CD14-positive monocyte (primary cell): ENCODE measurements around the gene TBPL2. TPM values are rescaled to one million over a fixed set of nuclear protein-coding genes. Genes with fewer than 3 reads are reported as not detected.

Source experiments
- DNase-seq, 3 donors: peaks; one replicate each; pipeline ENCODE4 v3.0.0-alpha.2; 2011 to 2022
- H2AFZ ChIP-seq: 2 replicates; pipeline ENCODE4 v1.6.0; 2012; ENCODE audit warnings: mild to moderate bottlenecking, low read depth, low read length, inconsistent platforms; ENCODE audit not compliant: insufficient read depth, poor library complexity, severe bottlenecking
- H3K27ac ChIP-seq, 2 donors: 1 replicate in 1 of 2; 2 replicates in 1 of 2; pipeline ENCODE4 v1.5.1; 2012 to 2013; ENCODE audit warnings: low read length in 2 of 2, control low read depth in 1 of 2, inconsistent platforms in 1 of 2, low read depth in 1 of 2, mild to moderate bottlenecking in 1 of 2
- H3K27me3 ChIP-seq, 2 donors: one replicate each; pipeline versions ENCODE4 v1.6.0 to v1.6.1; 2011 to 2013; ENCODE audit warnings: low read length in 2 of 2; ENCODE audit not compliant: control insufficient read depth in 2 of 2, insufficient read depth in 2 of 2
- H3K36me3 ChIP-seq, 2 donors: replicated peaks in 1 of 2; 1 replicate in 1 of 2; 2 replicates in 1 of 2; pipeline versions ENCODE4 v1.5.1 to v1.6.1; 2012 to 2013; ENCODE audit warnings: low read length in 2 of 2, control low read depth in 1 of 2, inconsistent platforms in 1 of 2, mild to moderate bottlenecking in 1 of 2; ENCODE audit not compliant: insufficient read depth in 2 of 2, control insufficient read depth in 1 of 2
- H3K4me1 ChIP-seq, 2 donors: 1 replicate in 1 of 2; 2 replicates in 1 of 2; pipeline versions ENCODE4 v1.5.1 to v1.6.1; 2012 to 2013; ENCODE audit warnings: low read length in 2 of 2, control low read depth in 1 of 2, inconsistent platforms in 1 of 2, mild to moderate bottlenecking in 1 of 2, moderate library complexity in 1 of 2; ENCODE audit not compliant: insufficient read depth in 2 of 2, control insufficient read depth in 1 of 2
- H3K4me2 ChIP-seq: replicated peaks from 2 replicates; pipeline ENCODE3; 2012; ENCODE audit warnings: low read length, moderate library complexity, mild to moderate bottlenecking; ENCODE audit not compliant: poor library complexity, severe bottlenecking; ENCODE audit errors: extremely low read depth
- H3K4me3 ChIP-seq, 3 experiments: fragments of 200-600 bp in 1 of 3; sonication (generic) in 1 of 3; replicated peaks in 1 of 3; 1 replicate in 2 of 3; 2 replicates in 1 of 3; pipeline ENCODE4 v1.5.1; 2011 to 2013; ENCODE audit warnings: low read length in 3 of 3, mild to moderate bottlenecking in 3 of 3, control low read depth in 2 of 3, low read depth in 2 of 3, inconsistent platforms in 1 of 3, moderate library complexity in 1 of 3
- H3K79me2 ChIP-seq: 2 replicates; pipeline ENCODE4 v1.6.0; 2012; ENCODE audit warnings: mild to moderate bottlenecking, control low read depth, inconsistent platforms, low read length, moderate library complexity; ENCODE audit not compliant: insufficient read depth
- H3K9ac ChIP-seq: 2 replicates; pipeline ENCODE4 v1.6.0; 2017; ENCODE audit warnings: low read length, mild to moderate bottlenecking; ENCODE audit not compliant: insufficient read depth, poor library complexity, severe bottlenecking
- H3K9me3 ChIP-seq, 2 donors: replicated peaks in 1 of 2; 1 replicate in 1 of 2; 2 replicates in 1 of 2; pipeline versions ENCODE4 v1.5.1 to v1.6.1; 2012 to 2013; ENCODE audit warnings: low read length in 2 of 2, control low read depth in 1 of 2; ENCODE audit not compliant: control insufficient read depth in 1 of 2, insufficient read depth in 1 of 2
- H4K20me1 ChIP-seq: 2 replicates; pipeline ENCODE4 v1.6.0; 2012; ENCODE audit warnings: mild to moderate bottlenecking, low read length, control low read depth, moderate library complexity; ENCODE audit not compliant: insufficient read depth
- H3K27ac Mint-ChIP-seq, 7 donors: one replicate each; pipeline ENCODE4 v1.8.0; 2020; ENCODE audit warnings: mild to moderate bottlenecking in 7 of 7, mixed read lengths in 7 of 7, moderate library complexity in 6 of 7, inconsistent platforms in 2 of 7
- H3K27me3 Mint-ChIP-seq, 3 donors: one replicate each; pipeline ENCODE4 v1.8.0; 2021 to 2022; ENCODE audit warnings: low read depth in 3 of 3, mild to moderate bottlenecking in 3 of 3, mixed read lengths in 3 of 3, moderate library complexity in 3 of 3, inconsistent platforms in 1 of 3
- H3K36me3 Mint-ChIP-seq, 2 donors: one replicate each; pipeline ENCODE4 v1.8.0; 2020; ENCODE audit warnings: mixed read lengths in 2 of 2, inconsistent platforms in 1 of 2, mild to moderate bottlenecking in 1 of 2
- H3K4me1 Mint-ChIP-seq: one replicate; pipeline ENCODE4 v1.8.0; 2020; ENCODE audit warnings: mild to moderate bottlenecking, mixed read lengths
- H3K4me3 Mint-ChIP-seq, 2 donors: one replicate each; pipeline ENCODE4 v1.8.0; 2020; ENCODE audit warnings: mild to moderate bottlenecking in 2 of 2, mixed read lengths in 2 of 2, moderate library complexity in 1 of 2
- H3K9me3 Mint-ChIP-seq, 7 donors: one replicate each; pipeline ENCODE4 v1.8.0; 2020 to 2022; ENCODE audit warnings: mixed read lengths in 7 of 7, mild to moderate bottlenecking in 6 of 7, moderate library complexity in 6 of 7, inconsistent platforms in 2 of 7
- WGBS: methylation state at CpG from one replicate; pipeline ENCODE4 v1.1.5; 2013; ENCODE audit warnings: missing lambda C conversion rate; ENCODE audit not compliant: insufficient coverage; 5-methylcytosine and 5-hydroxymethylcytosine counted together
- intact Hi-C, 2 donors: fragments of 100-400 bp; cut with micrococcal nuclease; formaldehyde crosslinking; loops; one replicate each; pipeline versions ENCODE4 v1.15.0 to v1.15.1; 2023
- polyA plus RNA-seq, 3 donors: library from polyadenylated mRNA; depleted of rRNA in 1 of 3; unstranded in 2 of 3; stranded (reverse) in 1 of 3; fragments of 300-500 nt in 2 of 3; fragments of >200 nt in 1 of 3; fragmentation: Illumina TruSeq in 2 of 3; gene quantifications; 1 replicate in 2 of 3; 2 replicates in 1 of 3; pipeline ENCODE4 v1.2.3, GENCODE V29; 2012 to 2021
- TF ChIP-seq, protein P1 (sequence below): fragments of 200-600 bp; IDR thresholded peaks from one replicate; pipeline ENCODE4 v1.8.0; 2022; ENCODE audit warnings: antibody characterized with exemption, mild to moderate bottlenecking

The TBPL2 gene
- polyA plus RNA-seq, 3 donors: not detected

DNA sequence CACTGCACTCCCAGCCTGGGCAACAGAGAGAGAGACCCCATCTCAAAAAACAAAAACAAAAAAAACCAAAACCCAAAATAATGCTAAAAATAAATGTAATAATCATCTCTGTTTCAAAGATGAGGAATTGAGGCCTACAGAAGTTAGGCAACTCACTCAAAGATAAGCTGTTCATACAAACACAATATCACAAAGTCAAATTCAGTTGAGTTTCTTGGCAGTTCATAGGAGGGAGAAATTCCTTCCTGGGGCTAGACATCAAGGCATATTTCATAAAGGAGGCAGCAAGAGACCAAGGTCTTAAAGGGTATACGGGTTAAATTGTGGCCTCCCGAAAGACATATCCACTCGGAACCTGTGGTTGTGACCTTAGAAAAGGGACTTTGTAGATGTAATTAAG is 8.7 kb upstream of the TBPL2 start:
- TF ChIP-seq, protein P1, sequence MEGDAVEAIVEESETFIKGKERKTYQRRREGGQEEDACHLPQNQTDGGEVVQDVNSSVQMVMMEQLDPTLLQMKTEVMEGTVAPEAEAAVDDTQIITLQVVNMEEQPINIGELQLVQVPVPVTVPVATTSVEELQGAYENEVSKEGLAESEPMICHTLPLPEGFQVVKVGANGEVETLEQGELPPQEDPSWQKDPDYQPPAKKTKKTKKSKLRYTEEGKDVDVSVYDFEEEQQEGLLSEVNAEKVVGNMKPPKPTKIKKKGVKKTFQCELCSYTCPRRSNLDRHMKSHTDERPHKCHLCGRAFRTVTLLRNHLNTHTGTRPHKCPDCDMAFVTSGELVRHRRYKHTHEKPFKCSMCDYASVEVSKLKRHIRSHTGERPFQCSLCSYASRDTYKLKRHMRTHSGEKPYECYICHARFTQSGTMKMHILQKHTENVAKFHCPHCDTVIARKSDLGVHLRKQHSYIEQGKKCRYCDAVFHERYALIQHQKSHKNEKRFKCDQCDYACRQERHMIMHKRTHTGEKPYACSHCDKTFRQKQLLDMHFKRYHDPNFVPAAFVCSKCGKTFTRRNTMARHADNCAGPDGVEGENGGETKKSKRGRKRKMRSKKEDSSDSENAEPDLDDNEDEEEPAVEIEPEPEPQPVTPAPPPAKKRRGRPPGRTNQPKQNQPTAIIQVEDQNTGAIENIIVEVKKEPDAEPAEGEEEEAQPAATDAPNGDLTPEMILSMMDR: no peak
- no peaks in the 10 kb centered on the region for H3K36me3 Mint-ChIP-seq
- Histone ChIP-seq H3K27me3 (no peaks in the 10 kb centered on the region), H3K4me3 (no peak overlapping the region), H3K9me3 (no peaks in the 10 kb centered on the region), H3K79me2 (no peaks in the 10 kb centered on the region), H2AFZ (no peak overlapping the region), H3K4me2 (no peak overlapping the region), H3K9ac (no peak overlapping the region), H3K36me3 (no peaks in the 10 kb centered on the region), H4K20me1 (no peaks in the 10 kb centered on the region), H3K4me1 (peaks cover 14% of the 10 kb centered on the region in 2 donors), H3K27ac (no peak overlapping the region)
- intact Hi-C loops: loop anchor here (5.0 to 10.0 kb wide), 2 partner anchors 126 to 1023 kb away; no protein-coding TSS in a partner anchor
- no peak overlapping the region for H3K27ac Mint-ChIP-seq
- no peaks in the 10 kb centered on the region for H3K9me3 Mint-ChIP-seq
- no peak overlapping the region for H3K4me3 Mint-ChIP-seq
- no CpG with 5 or more reads among the region's 3 CpGs for WGBS
- DNase-seq: no peak
- peaks cover 24% of the 10 kb centered on the region for H3K4me1 Mint-ChIP-seq
- peaks cover 0 to 3% (median 0%) of the 10 kb centered on the region in 3 donors for H3K27me3 Mint-ChIP-seq

DNA sequence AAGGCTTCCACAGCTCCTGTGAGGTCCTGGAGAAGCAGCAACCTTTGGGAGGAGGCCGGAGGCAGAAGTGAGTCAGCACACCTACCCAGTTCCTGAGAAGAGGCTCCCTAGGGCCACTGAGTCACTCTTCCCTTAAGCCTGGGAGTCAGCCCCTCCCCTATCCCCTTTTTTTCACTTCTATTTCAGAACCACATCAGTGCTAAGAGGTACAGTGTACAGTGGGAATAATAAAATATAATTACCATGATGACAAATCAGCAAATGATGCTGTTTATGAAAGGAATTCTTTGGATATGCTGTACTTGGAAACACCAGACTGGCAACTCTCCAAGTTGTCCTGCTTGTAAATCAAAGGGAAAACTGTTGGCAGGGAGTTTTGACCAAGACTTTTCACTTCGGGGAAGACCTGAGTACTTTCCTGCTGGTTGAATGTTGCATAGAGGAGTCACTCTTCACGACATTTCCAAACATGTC is 7.8 kb upstream of the TBPL2 start:
- TF ChIP-seq, protein P1: no peak
- H3K36me3 Mint-ChIP-seq: no peaks in the 10 kb centered on the region
- no peak overlapping the region for H3K4me3 Mint-ChIP-seq
- H3K9ac ChIP-seq: no peak overlapping the region
- H3K4me2 ChIP-seq: no peak overlapping the region
- no peak overlapping the region for H3K27ac Mint-ChIP-seq
- H3K27me3 ChIP-seq: no peaks in the 10 kb centered on the region
- H3K4me1 ChIP-seq: peaks cover 11 to 13% of the 10 kb centered on the region in 2 donors
- no peak overlapping the region for H3K27ac ChIP-seq
- no peaks in the 10 kb centered on the region for H3K79me2 ChIP-seq
- DNase-seq: no peak
- H3K4me1 Mint-ChIP-seq: peaks cover 19% of the 10 kb centered on the region
- 29% methylated on average over 1 of the region's 3 CpGs for WGBS
- H3K36me3 ChIP-seq: no peaks in the 10 kb centered on the region
- H2AFZ ChIP-seq: no peak overlapping the region
- no peaks in the 10 kb centered on the region for H3K9me3 ChIP-seq
- no peaks in the 10 kb centered on the region for H3K9me3 Mint-ChIP-seq
- H3K4me3 ChIP-seq: no peak overlapping the region
- intact Hi-C loops: loop anchor here (5.0 to 10.0 kb wide), 2 partner anchors 127 to 1024 kb away; no protein-coding TSS in a partner anchor
- no peaks in the 10 kb centered on the region for H4K20me1 ChIP-seq
- peaks cover 0 to 5% (median 0%) of the 10 kb centered on the region in 3 donors for H3K27me3 Mint-ChIP-seq
